Smooth muscle cell (in vitro differentiated cells): ENCODE measurements around the gene MPC2. TPM values are rescaled to one million over a fixed set of nuclear protein-coding genes. Genes with fewer than 3 reads are reported as not detected.

Experiments used
- DNase-seq: peaks from one replicate; lab custom pipeline; 2025; ENCODE audit not compliant: unreplicated experiment; lab: John Stamatoyannopoulos, UW
- H2AFZ ChIP-seq: fragments of 200-600 bp; sonication (generic); 2 replicates; pipeline ENCODE4 v1.6.0; 2016; ENCODE audit warnings: antibody characterized with exemption, low read depth, mild to moderate bottlenecking
- H3F3A ChIP-seq: fragments of 200-600 bp; sonication (generic); 2 replicates; pipeline ENCODE4 v1.6.0; 2017; ENCODE audit warnings: antibody characterized with exemption, low read depth
- H3K27ac ChIP-seq: fragments of 200-600 bp; sonication (generic); 2 replicates; pipeline ENCODE4 v1.5.1; 2016; ENCODE audit warnings: low read depth, mild to moderate bottlenecking
- H3K27me3 ChIP-seq: fragments of 200-600 bp; sonication (generic); 2 replicates; pipeline ENCODE4 v1.6.1; 2016; ENCODE audit warnings: low read depth, mild to moderate bottlenecking
- H3K36me3 ChIP-seq: fragments of 200-600 bp; sonication (generic); 2 replicates; pipeline ENCODE4 v1.5.1; 2016; ENCODE audit warnings: low read depth
- H3K4me1 ChIP-seq: fragments of 200-600 bp; sonication (generic); 2 replicates; pipeline ENCODE4 v1.5.1; 2016; ENCODE audit warnings: low read depth
- H3K4me2 ChIP-seq: fragments of 200-600 bp; sonication (generic); 2 replicates; pipeline ENCODE4 v1.6.0; 2016; ENCODE audit warnings: mild to moderate bottlenecking
- H3K4me3 ChIP-seq: fragments of 200-600 bp; sonication (generic); 2 replicates; pipeline ENCODE4 v1.5.1; 2016; ENCODE audit warnings: mild to moderate bottlenecking
- H3K79me2 ChIP-seq: fragments of 200-600 bp; sonication (generic); 2 replicates; pipeline ENCODE4 v1.6.0; 2016; ENCODE audit warnings: low read depth, mild to moderate bottlenecking
- H3K9ac ChIP-seq: fragments of 200-600 bp; sonication (generic); 2 replicates; pipeline ENCODE4 v1.6.0; 2016; ENCODE audit warnings: low read depth
- H3K9me3 ChIP-seq: fragments of 200-600 bp; sonication (generic); replicated peaks from 2 replicates; pipeline ENCODE4 v1.5.1; 2016; ENCODE audit warnings: low read depth
- H4K20me1 ChIP-seq: fragments of 200-600 bp; sonication (generic); 2 replicates; pipeline ENCODE4 v1.6.0; 2016; ENCODE audit warnings: low read depth
- WGBS: methylation state at CpG from one replicate; pipeline ENCODE4 v1.1.7; 2016; ENCODE audit warnings: low lambda C conversion rate; 5-methylcytosine and 5-hydroxymethylcytosine counted together
- polyA plus RNA-seq: library from polyadenylated mRNA; unstranded; fragments of >200 nt; fragmentation: Nextera tagmentation; extraction: Ambion mirVana; gene quantifications from 2 replicates; pipeline ENCODE4 v1.2.1, GENCODE V29; 2016
- total RNA-seq: library from RNA; depleted of rRNA; stranded (reverse); fragments of >200 nt; gene quantifications from 2 replicates; pipeline ENCODE4 v1.2.3, GENCODE V29; 2014
- TF ChIP-seq, protein P1 (sequence below): fragments of 200-600 bp; sonication (generic); IDR thresholded peaks from 2 replicates; pipeline ENCODE4 v1.5.1; 2017; ENCODE audit warnings: borderline replicate concordance, mild to moderate bottlenecking, antibody characterized with exemption; ENCODE audit not compliant: insufficient read depth, poor library complexity, severe bottlenecking

MPC2 gene
- total and polyA plus RNA-seq, 2 experiments from 2014 or later: 58.2 to 69.9 TPM

DNA sequence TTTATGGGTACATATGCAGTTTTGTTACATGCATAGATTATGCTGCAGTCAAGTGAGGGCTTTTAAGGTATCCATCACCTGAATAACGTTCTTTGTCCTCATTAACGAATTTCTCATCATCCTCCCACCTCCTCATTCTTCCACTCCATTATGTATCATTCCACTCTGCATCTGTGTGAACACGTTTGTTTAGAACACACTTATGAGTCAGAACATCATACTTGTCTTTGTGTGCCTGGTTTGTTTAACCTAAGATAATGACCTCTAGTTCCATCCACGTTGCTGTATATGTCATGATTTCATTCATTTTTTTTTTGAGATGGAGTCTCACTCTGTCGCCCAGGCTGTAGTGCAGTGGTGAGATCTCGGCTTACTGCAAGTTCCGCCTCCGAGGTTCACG lies 6.7 kb upstream of the MPC2 start:
- Histone ChIP-seq H3K36me3 (no peaks in the 10 kb centered on the region), H3K4me3 (no peak overlapping the region), H3K27ac (no peak overlapping the region), H3K9ac (no peak overlapping the region), H3K9me3 (no peaks in the 10 kb centered on the region), H3K4me2 (no peak overlapping the region), H4K20me1 (peaks cover 98% of the 10 kb centered on the region), H3K4me1 (peaks cover 7% of the 10 kb centered on the region), H3K79me2 (peaks cover 100% of the 10 kb centered on the region), H2AFZ (no peak overlapping the region), H3F3A (no peaks in the 10 kb centered on the region), H3K27me3 (no peaks in the 10 kb centered on the region)
- DNase-seq: no peak
- WGBS: 88% methylated on average over 9 of the region's 9 CpGs
- TF ChIP-seq, protein P1, sequence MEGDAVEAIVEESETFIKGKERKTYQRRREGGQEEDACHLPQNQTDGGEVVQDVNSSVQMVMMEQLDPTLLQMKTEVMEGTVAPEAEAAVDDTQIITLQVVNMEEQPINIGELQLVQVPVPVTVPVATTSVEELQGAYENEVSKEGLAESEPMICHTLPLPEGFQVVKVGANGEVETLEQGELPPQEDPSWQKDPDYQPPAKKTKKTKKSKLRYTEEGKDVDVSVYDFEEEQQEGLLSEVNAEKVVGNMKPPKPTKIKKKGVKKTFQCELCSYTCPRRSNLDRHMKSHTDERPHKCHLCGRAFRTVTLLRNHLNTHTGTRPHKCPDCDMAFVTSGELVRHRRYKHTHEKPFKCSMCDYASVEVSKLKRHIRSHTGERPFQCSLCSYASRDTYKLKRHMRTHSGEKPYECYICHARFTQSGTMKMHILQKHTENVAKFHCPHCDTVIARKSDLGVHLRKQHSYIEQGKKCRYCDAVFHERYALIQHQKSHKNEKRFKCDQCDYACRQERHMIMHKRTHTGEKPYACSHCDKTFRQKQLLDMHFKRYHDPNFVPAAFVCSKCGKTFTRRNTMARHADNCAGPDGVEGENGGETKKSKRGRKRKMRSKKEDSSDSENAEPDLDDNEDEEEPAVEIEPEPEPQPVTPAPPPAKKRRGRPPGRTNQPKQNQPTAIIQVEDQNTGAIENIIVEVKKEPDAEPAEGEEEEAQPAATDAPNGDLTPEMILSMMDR: no peak

GRCh38 chr1:167940264-167940663 lies 3.4 kb upstream of the MPC2 start:
- Histone ChIP-seq H3K4me2 (no peak overlapping the region), H3K9ac (no peak overlapping the region), H3K4me3 (no peak overlapping the region), H4K20me1 (peaks cover 77% of the 10 kb centered on the region), H3K27ac (no peak overlapping the region), H3K27me3 (no peaks in the 10 kb centered on the region), H3K9me3 (no peaks in the 10 kb centered on the region), H3K79me2 (peaks cover 83% of the 10 kb centered on the region), H2AFZ (no peak overlapping the region), H3F3A (peaks cover 3% of the 10 kb centered on the region), H3K4me1 (peaks cover 13% of the 10 kb centered on the region), H3K36me3 (no peaks in the 10 kb centered on the region)
- 97% methylated on average over 2 of the region's 2 CpGs for WGBS
- no peak for DNase-seq
- TF ChIP-seq, protein P1: no peak

GRCh38 chr1:167938080-167938636 lies 1.3 kb upstream of the MPC2 start:
- peak overlapping the region; percentile 98 for H3K9ac ChIP-seq

More at GRCh38 chr1:167938080-167938636, 1.3 kb upstream of the MPC2 start:
- Histone ChIP-seq H3K36me3 (no peaks in the 10 kb centered on the region), H3K9me3 (no peaks in the 10 kb centered on the region), H3K4me3 (peak overlapping the region; percentile 71), H3K27me3 (no peaks in the 10 kb centered on the region), H2AFZ (no peak overlapping the region), H3K27ac (peak overlapping the region; percentile 97), H4K20me1 (peaks cover 70% of the 10 kb centered on the region), H3F3A (peaks cover 5% of the 10 kb centered on the region), H3K4me1 (peaks cover 23% of the 10 kb centered on the region), H3K79me2 (peaks cover 80% of the 10 kb centered on the region), H3K4me2 (peak overlapping the region; percentile 88)
- DNase-seq: no peak
- TF ChIP-seq, protein P1: no peak
- 56% methylated on average over 5 of the region's 5 CpGs for WGBS
